Liver (tissue), 9 donors: Measurements from ENCODE around the gene DNAH10. TPM values are rescaled to one million over a fixed set of nuclear protein-coding genes. Genes with fewer than 3 reads are reported as not detected.

Experiments
- DNase-seq: peaks from one replicate; pipeline ENCODE4 v3.0.0-alpha.2; 2017; ENCODE audit warnings: low spot score
- H3K27ac ChIP-seq, 2 donors: one replicate each; pipeline ENCODE4 v1.7.0; 2013; ENCODE audit warnings: inconsistent platforms in 2 of 2, low read length in 2 of 2, control low read depth in 1 of 2, low read depth in 1 of 2, mild to moderate bottlenecking in 1 of 2
- H3K27me3 ChIP-seq, 4 donors: one replicate each; pipeline versions ENCODE4 v1.6.1 to v1.7.0; 2013; ENCODE audit warnings: low read length in 3 of 4, inconsistent platforms in 1 of 4, mild to moderate bottlenecking in 1 of 4, moderate library complexity in 1 of 4; ENCODE audit not compliant: control insufficient read depth in 4 of 4, insufficient read depth in 4 of 4
- H3K36me3 ChIP-seq, 4 donors: one replicate each; pipeline versions ENCODE4 v1.6.1 to v1.7.0; 2013; ENCODE audit warnings: low read length in 3 of 4, mild to moderate bottlenecking in 3 of 4, low read depth in 1 of 4, moderate library complexity in 1 of 4; ENCODE audit not compliant: control insufficient read depth in 4 of 4, insufficient read depth in 3 of 4
- H3K4me1 ChIP-seq, 4 donors: one replicate each; pipeline versions ENCODE4 v1.6.1 to v1.7.0; 2013; ENCODE audit warnings: low read length in 3 of 4, mild to moderate bottlenecking in 3 of 4, moderate library complexity in 1 of 4; ENCODE audit not compliant: control insufficient read depth in 4 of 4, insufficient read depth in 4 of 4
- H3K4me3 ChIP-seq, 3 donors: one replicate each; pipeline versions ENCODE4 v1.6.1 to v1.7.0; 2013; ENCODE audit warnings: low read length in 3 of 3, control low read depth in 1 of 3, low read depth in 1 of 3, mild to moderate bottlenecking in 1 of 3
- H3K9ac ChIP-seq, 2 donors: one replicate each; pipeline ENCODE4 v1.7.0; 2013; ENCODE audit warnings: low read length in 2 of 2, mild to moderate bottlenecking in 2 of 2, moderate library complexity in 2 of 2, control low read depth in 1 of 2, low read depth in 1 of 2
- H3K9me3 ChIP-seq, 4 donors: one replicate each; pipeline versions ENCODE4 v1.6.1 to v1.7.0; 2013; ENCODE audit warnings: low read length in 3 of 4; ENCODE audit not compliant: control insufficient read depth in 4 of 4
- EGR1 ChIP-seq, 2 donors: IDR thresholded peaks; 2 replicates each; pipeline ENCODE4 v1.6.1; 2016 to 2018; ENCODE audit warnings: antibody characterized with exemption in 2 of 2, low read depth in 2 of 2
- FOXA1 ChIP-seq: IDR thresholded peaks from 2 replicates; pipeline ENCODE4 v1.6.1; 2016; ENCODE audit warnings: antibody characterized with exemption
- FOXA2 ChIP-seq: IDR thresholded peaks from 2 replicates; pipeline ENCODE4 v1.6.1; 2016; ENCODE audit warnings: antibody characterized with exemption
- GABPA ChIP-seq, 2 donors: IDR thresholded peaks in 1 of 2; conservative IDR thresholded peaks in 1 of 2; 2 replicates each; pipeline ENCODE4 v1.6.1; 2016; ENCODE audit warnings: antibody characterized with exemption in 2 of 2, mild to moderate bottlenecking in 1 of 2, moderate library complexity in 1 of 2
- HNF4A ChIP-seq, 2 donors: conservative IDR thresholded peaks; 2 replicates each; pipeline ENCODE4 v1.6.1; 2016; ENCODE audit warnings: antibody characterized with exemption in 2 of 2, mild to moderate bottlenecking in 2 of 2
- HNF4G ChIP-seq: IDR thresholded peaks from 2 replicates; pipeline ENCODE4 v1.6.1; 2016; ENCODE audit warnings: antibody characterized with exemption
- JUND ChIP-seq, 2 donors: IDR thresholded peaks; 2 replicates each; pipeline ENCODE4 v1.6.1; 2016; ENCODE audit warnings: antibody characterized with exemption in 2 of 2
- NR2F2 ChIP-seq: IDR thresholded peaks from 2 replicates; pipeline ENCODE4 v1.6.1; 2016; ENCODE audit warnings: antibody characterized with exemption
- RAD21 ChIP-seq, 2 donors: IDR thresholded peaks; 2 replicates each; pipeline ENCODE4 v1.6.1; 2016; ENCODE audit warnings: antibody characterized with exemption in 2 of 2, mild to moderate bottlenecking in 2 of 2
- RXRA ChIP-seq, 2 donors: IDR thresholded peaks; 2 replicates each; pipeline ENCODE4 v1.6.1; 2017 to 2018; ENCODE audit warnings: antibody characterized with exemption in 2 of 2, mild to moderate bottlenecking in 1 of 2
- SP1 ChIP-seq: IDR thresholded peaks from 2 replicates; pipeline ENCODE4 v1.6.1; 2018; ENCODE audit warnings: antibody characterized with exemption, mild to moderate bottlenecking
- TAF1 ChIP-seq: conservative IDR thresholded peaks from 2 replicates; pipeline ENCODE4 v1.6.1; 2016; ENCODE audit warnings: antibody characterized with exemption, mild to moderate bottlenecking
- YY1 ChIP-seq: IDR thresholded peaks from 2 replicates; pipeline ENCODE4 v1.6.1; 2016; ENCODE audit warnings: antibody characterized with exemption, mild to moderate bottlenecking
- WGBS: extraction: QIAGEN DNeasy Blood & Tissue Kit; methylation state at CpG from one replicate; pipeline ENCODE4 v1.1.7; 2013; 5-methylcytosine and 5-hydroxymethylcytosine counted together
- polyA plus RNA-seq, 2 donors: library from polyadenylated mRNA; stranded (reverse) in 1 of 2; unstranded in 1 of 2; fragments of 200-250 nt in 1 of 2; fragments of >200 nt in 1 of 2; fragmentation: Nextera tagmentation in 1 of 2; extraction: Ambion mirVana in 1 of 2; gene quantifications; one replicate each; pipeline versions ENCODE4 v1.2.1 to v1.2.3, GENCODE V29; 2013 to 2015
- total RNA-seq, 2 donors: library from RNA; depleted of rRNA; stranded (reverse); fragments of >200 nt; gene quantifications; one replicate each; pipeline ENCODE4 v1.2.3, GENCODE V29; 2014
- TF ChIP-seq, protein P1 (sequence below): IDR thresholded peaks from 2 replicates; pipeline ENCODE4 v1.6.1; 2016; ENCODE audit warnings: antibody characterized with exemption
- TF ChIP-seq, protein P2 (sequence below): IDR thresholded peaks from 2 replicates; pipeline ENCODE4 v1.6.1; 2016; ENCODE audit warnings: antibody characterized with exemption
- TF ChIP-seq, protein P3 (sequence below): IDR thresholded peaks from 2 replicates; pipeline ENCODE4 v1.6.1; 2016; ENCODE audit warnings: antibody characterized with exemption
- TF ChIP-seq, protein P4 (sequence below): fragments of 150-350 bp; IDR thresholded peaks from 2 replicates; pipeline ENCODE4 v1.5.1; 2017; ENCODE audit warnings: improper control_type of control experiment, low read depth, low read length; ENCODE audit not compliant: missing input control
- TF ChIP-seq, protein P5 (sequence below): IDR thresholded peaks from 2 replicates; pipeline ENCODE4 v1.6.1; 2016; ENCODE audit warnings: antibody characterized with exemption, mild to moderate bottlenecking
- donor health status: healthy.
- donor health status: healthy.
- donor health status: healthy.
- donor health status: healthy.
- donor health status: healthy.

Gene DNAH10
- total and polyA plus RNA-seq, 4 donors, result 0.05 to 0.47 (median 0.07) TPM

DNA sequence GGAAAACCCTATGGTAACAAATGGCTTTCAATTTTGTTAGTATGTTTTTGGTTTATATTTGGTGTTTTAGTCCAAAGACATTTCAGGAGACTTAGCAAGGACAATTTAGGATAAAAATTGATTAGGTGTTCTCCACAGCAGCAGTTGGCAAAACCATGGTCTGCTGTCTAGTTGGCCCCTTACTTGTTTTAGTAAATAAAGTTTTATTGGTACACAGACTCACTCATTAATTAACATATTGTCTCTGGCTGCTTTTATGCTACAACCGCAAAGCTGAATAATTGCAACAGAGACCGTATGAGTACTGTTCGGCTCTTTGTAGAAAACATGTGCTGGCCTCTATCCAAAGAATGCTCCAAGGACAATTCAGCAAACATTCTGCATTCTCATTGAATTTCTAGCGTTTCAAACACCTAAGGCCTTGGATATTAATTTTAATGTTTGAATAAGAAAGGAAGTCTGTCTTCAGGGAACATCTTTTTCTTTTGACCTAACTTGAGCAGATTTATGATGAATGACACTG, 132.8 kb downstream of the DNAH10 start (continued):
- TF ChIP-seq, protein P1, sequence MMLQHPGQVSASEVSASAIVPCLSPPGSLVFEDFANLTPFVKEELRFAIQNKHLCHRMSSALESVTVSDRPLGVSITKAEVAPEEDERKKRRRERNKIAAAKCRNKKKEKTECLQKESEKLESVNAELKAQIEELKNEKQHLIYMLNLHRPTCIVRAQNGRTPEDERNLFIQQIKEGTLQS, result no peak
- TF ChIP-seq YY1, result no peak
- TF ChIP-seq GABPA (IDR thresholded peaks at IDR 0.05 in 1 of 2, conservative IDR thresholded peaks at IDR 0.05 in 1 of 2), result no peak

DNA sequence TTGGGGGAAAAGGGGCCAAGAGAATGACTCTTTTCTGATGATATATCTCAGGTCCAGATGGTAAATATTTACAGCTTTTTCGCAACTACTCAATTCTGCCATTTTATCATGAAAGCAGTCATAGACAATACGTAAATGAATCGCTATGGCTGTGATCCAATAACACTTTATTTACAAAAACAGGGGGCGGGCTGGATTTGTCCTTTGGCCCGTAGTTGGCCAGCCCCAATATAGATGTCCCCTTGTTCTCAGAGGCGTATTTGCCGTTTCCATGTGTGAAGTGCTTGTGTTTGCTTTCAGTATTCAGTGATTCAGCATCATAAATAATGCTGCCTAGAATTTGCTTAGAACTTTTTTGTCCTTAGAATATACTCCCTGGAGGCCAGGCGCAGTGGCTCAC, 133.3 kb downstream of the DNAH10 start:
- Histone ChIP-seq H3K36me3 (no peaks in the 10 kb centered on the region), H3K4me3 (no peak overlapping the region), H3K4me1 (peaks cover 0 to 3% (median 0%) of the 10 kb centered on the region in 4 donors), H3K9ac (no peak overlapping the region), H3K9me3 (no peaks in the 10 kb centered on the region), H3K27ac (no peak overlapping the region), H3K27me3 (peaks cover 0 to 2% (median under 1%) of the 10 kb centered on the region in 4 donors)
- no peak for TF ChIP-seq FOXA1
- TF ChIP-seq NR2F2, result no peak
- TF ChIP-seq TAF1, result no peak
- TF ChIP-seq JUND (IDR thresholded peaks at IDR 0.05), result no peak
- TF ChIP-seq SP1, result no peak
- whole genome bisulfite sequencing, result 76% methylated on average over 8 of the region's 8 CpGs
- DNase-seq, result no peak

DNA sequence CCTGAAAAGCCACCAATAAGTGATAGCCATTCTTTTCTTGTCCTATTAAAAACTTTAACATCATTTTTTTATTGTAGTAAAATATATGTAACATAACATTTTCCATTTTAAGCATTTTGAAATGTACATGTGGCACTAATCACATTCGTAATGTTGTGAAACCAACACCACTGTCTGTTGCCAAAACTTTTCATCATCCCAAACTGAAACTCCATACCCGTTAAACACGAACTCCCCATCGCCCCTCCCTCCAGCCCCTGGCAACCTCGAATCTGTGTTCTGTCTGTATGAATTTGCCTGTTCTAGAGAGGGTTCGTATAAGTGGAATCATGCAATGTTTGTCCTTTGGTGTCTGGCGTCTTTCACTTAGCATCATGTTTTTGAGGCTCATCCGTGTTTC, 134.7 kb downstream of the DNAH10 start:
- H3K9me3 ChIP-seq, result no peaks in the 10 kb centered on the region
- 65% methylated on average over 8 of the region's 8 CpGs for WGBS
- H3K4me1 ChIP-seq, result no peaks in the 10 kb centered on the region
- TF ChIP-seq, protein P1, result no peak
- TF ChIP-seq FOXA1, result no peak
- no peak for TF ChIP-seq RXRA (IDR thresholded peaks at IDR 0.05)
- no peak for TF ChIP-seq TAF1
- no peak for TF ChIP-seq HNF4A (conservative IDR thresholded peaks at IDR 0.05)
- TF ChIP-seq JUND (IDR thresholded peaks at IDR 0.05), result no peak
- no peak for TF ChIP-seq NR2F2
- no peak for TF ChIP-seq HNF4G
- no peak for TF ChIP-seq FOXA2
- TF ChIP-seq, protein P2, sequence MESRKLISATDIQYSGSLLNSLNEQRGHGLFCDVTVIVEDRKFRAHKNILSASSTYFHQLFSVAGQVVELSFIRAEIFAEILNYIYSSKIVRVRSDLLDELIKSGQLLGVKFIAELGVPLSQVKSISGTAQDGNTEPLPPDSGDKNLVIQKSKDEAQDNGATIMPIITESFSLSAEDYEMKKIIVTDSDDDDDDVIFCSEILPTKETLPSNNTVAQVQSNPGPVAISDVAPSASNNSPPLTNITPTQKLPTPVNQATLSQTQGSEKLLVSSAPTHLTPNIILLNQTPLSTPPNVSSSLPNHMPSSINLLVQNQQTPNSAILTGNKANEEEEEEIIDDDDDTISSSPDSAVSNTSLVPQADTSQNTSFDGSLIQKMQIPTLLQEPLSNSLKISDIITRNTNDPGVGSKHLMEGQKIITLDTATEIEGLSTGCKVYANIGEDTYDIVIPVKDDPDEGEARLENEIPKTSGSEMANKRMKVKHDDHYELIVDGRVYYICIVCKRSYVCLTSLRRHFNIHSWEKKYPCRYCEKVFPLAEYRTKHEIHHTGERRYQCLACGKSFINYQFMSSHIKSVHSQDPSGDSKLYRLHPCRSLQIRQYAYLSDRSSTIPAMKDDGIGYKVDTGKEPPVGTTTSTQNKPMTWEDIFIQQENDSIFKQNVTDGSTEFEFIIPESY, result no peak
- TF ChIP-seq, protein P3, sequence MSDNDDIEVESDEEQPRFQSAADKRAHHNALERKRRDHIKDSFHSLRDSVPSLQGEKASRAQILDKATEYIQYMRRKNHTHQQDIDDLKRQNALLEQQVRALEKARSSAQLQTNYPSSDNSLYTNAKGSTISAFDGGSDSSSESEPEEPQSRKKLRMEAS, result no peak
- no peak for TF ChIP-seq EGR1 (IDR thresholded peaks at IDR 0.05; ENCODE audit: low read depth in 2 of 2)
- no peak for TF ChIP-seq YY1
- TF ChIP-seq RAD21 (IDR thresholded peaks at IDR 0.05), result no peak
- TF ChIP-seq, protein P4, sequence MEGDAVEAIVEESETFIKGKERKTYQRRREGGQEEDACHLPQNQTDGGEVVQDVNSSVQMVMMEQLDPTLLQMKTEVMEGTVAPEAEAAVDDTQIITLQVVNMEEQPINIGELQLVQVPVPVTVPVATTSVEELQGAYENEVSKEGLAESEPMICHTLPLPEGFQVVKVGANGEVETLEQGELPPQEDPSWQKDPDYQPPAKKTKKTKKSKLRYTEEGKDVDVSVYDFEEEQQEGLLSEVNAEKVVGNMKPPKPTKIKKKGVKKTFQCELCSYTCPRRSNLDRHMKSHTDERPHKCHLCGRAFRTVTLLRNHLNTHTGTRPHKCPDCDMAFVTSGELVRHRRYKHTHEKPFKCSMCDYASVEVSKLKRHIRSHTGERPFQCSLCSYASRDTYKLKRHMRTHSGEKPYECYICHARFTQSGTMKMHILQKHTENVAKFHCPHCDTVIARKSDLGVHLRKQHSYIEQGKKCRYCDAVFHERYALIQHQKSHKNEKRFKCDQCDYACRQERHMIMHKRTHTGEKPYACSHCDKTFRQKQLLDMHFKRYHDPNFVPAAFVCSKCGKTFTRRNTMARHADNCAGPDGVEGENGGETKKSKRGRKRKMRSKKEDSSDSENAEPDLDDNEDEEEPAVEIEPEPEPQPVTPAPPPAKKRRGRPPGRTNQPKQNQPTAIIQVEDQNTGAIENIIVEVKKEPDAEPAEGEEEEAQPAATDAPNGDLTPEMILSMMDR, result no peak
- no peak for TF ChIP-seq GABPA (IDR thresholded peaks at IDR 0.05 in 1 of 2, conservative IDR thresholded peaks at IDR 0.05 in 1 of 2)
- TF ChIP-seq, protein P5, sequence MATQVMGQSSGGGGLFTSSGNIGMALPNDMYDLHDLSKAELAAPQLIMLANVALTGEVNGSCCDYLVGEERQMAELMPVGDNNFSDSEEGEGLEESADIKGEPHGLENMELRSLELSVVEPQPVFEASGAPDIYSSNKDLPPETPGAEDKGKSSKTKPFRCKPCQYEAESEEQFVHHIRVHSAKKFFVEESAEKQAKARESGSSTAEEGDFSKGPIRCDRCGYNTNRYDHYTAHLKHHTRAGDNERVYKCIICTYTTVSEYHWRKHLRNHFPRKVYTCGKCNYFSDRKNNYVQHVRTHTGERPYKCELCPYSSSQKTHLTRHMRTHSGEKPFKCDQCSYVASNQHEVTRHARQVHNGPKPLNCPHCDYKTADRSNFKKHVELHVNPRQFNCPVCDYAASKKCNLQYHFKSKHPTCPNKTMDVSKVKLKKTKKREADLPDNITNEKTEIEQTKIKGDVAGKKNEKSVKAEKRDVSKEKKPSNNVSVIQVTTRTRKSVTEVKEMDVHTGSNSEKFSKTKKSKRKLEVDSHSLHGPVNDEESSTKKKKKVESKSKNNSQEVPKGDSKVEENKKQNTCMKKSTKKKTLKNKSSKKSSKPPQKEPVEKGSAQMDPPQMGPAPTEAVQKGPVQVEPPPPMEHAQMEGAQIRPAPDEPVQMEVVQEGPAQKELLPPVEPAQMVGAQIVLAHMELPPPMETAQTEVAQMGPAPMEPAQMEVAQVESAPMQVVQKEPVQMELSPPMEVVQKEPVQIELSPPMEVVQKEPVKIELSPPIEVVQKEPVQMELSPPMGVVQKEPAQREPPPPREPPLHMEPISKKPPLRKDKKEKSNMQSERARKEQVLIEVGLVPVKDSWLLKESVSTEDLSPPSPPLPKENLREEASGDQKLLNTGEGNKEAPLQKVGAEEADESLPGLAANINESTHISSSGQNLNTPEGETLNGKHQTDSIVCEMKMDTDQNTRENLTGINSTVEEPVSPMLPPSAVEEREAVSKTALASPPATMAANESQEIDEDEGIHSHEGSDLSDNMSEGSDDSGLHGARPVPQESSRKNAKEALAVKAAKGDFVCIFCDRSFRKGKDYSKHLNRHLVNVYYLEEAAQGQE, result no peak
- no peak for TF ChIP-seq SP1
- H3K36me3 ChIP-seq, result no peaks in the 10 kb centered on the region
- H3K9ac ChIP-seq, result no peak overlapping the region
- H3K27me3 ChIP-seq, result peaks cover 0 to 2% (median under 1%) of the 10 kb centered on the region in 4 donors
- H3K4me3 ChIP-seq, result no peak overlapping the region
- DNase-seq, result no peak
- H3K27ac ChIP-seq, result no peak overlapping the region
